Activated naive CD8-positive, alpha-beta T cell (primary cell): ENCODE data around the gene SLC16A10.
"Not testable (repeated sequence)": the region's sequence is repeated elsewhere in the genome, so short reads cannot be mapped to it uniquely, and the experiment has no call there.

Experiments used
- H3K27ac Mint-ChIP-seq: one replicate; pipeline ENCODE4 v1.8.0; 2021; ENCODE audit warnings: mixed read lengths
- H3K27me3 Mint-ChIP-seq: one replicate; pipeline ENCODE4 v1.8.0; 2021; ENCODE audit warnings: mixed read lengths
- H3K36me3 Mint-ChIP-seq: one replicate; pipeline ENCODE4 v1.8.0; 2021; ENCODE audit warnings: mixed read lengths
- H3K4me1 Mint-ChIP-seq: one replicate; pipeline ENCODE4 v1.8.0; 2021; ENCODE audit warnings: low read depth, mixed read lengths
- H3K4me3 Mint-ChIP-seq: one replicate; pipeline ENCODE4 v1.8.0; 2021; ENCODE audit warnings: mild to moderate bottlenecking, mixed read lengths
- H3K9me3 Mint-ChIP-seq: one replicate; pipeline ENCODE4 v1.8.0; 2021; ENCODE audit warnings: low read depth, mixed read lengths

The SLC16A10 gene, protein sequence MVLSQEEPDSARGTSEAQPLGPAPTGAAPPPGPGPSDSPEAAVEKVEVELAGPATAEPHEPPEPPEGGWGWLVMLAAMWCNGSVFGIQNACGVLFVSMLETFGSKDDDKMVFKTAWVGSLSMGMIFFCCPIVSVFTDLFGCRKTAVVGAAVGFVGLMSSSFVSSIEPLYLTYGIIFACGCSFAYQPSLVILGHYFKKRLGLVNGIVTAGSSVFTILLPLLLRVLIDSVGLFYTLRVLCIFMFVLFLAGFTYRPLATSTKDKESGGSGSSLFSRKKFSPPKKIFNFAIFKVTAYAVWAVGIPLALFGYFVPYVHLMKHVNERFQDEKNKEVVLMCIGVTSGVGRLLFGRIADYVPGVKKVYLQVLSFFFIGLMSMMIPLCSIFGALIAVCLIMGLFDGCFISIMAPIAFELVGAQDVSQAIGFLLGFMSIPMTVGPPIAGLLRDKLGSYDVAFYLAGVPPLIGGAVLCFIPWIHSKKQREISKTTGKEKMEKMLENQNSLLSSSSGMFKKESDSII

DNA sequence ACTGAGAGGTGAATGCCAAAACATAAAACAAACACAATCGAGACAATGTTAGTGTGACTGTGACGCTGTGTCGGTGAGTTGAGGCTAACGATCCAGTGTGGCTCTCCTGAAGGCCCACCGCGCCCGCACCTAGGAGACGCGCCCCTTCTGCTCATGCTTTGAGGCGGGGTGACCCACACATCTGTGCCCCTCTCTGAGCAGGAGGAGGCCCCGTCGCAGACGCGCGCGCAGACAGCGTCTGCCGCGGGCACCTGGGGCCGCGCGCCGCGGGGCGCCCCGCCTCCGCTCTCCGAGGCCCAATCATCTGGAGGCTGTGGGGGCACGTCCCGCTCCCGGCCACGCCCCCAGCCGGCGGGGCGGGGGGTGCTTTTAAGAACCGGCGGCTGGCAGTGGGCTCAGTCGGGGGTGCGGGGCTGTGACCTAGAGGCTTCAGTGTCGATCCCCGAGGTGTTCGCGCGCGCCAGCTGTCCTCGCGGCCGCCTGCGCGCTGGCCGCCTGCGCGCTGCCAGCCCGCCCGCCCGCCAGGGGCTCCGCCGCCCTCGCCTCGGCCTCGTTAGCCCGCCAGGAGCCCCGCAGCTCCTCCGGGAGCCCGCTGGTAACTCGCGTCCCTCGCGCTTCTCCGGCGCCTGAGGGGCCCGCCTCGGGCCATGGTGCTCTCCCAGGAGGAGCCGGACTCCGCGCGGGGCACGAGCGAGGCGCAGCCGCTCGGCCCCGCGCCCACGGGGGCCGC, at the start of gene SLC16A10:
Gene SLC16A10, plus strand, starts transcription at position 398 of the 730 bp plus-strand sequence. Its CDS starts 250 bp downstream, at position 648.
- peak within 1 kb of the TSS; percentile 92 for H3K4me3 Mint-ChIP-seq
- peaks cover 41% of the 10 kb centered on the region for H3K4me1 Mint-ChIP-seq
- no peaks in the 10 kb centered on the region for H3K27me3 Mint-ChIP-seq
- H3K9me3 Mint-ChIP-seq, result no peaks in the 10 kb centered on the region
- peak within 1 kb of the TSS; percentile 83 for H3K27ac Mint-ChIP-seq
- H3K36me3 Mint-ChIP-seq, result no peaks in the 10 kb centered on the region

DNA sequence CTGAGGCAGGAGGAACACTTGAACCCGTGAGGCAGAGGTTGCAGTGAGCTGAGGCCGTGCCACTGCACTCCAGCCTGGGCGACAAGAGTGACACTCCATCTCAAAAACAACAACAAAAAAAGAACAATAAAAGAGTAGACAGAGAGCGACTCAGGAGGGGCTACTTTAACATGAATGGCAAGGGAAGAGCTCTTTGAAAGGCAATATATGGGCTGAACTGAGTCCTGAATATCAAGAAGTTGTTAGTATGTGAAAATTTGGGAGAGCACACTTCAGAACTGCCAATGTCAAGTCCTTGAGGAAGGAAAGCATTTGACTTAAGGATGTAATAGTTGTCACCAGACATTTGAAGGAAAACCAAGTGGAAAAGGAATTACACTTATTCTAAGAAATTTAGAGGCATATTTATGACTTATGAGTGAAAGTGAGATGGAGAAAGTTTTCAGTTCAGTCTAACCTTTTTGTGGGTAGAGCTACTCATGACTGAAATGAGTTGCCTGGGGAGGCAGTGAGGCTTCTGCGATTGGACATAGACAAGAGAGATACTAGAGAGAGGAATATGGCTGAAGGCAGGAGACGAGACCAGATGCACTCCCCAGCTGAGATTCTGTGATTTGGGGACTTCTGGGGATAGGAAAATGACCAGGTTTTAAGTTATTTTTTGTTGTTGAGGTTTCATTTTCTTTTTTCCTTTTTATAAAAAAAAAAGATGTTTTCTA, 48.6 kb upstream of the SLC16A10 start:
- H3K36me3 Mint-ChIP-seq, result no peaks in the 10 kb centered on the region
- no peaks in the 10 kb centered on the region for H3K9me3 Mint-ChIP-seq
- H3K4me3 Mint-ChIP-seq, result no peak overlapping the region
- H3K27me3 Mint-ChIP-seq, result peaks cover 1% of the 10 kb centered on the region
- no peak overlapping the region for H3K27ac Mint-ChIP-seq
- H3K4me1 Mint-ChIP-seq, result no peaks in the 10 kb centered on the region

DNA sequence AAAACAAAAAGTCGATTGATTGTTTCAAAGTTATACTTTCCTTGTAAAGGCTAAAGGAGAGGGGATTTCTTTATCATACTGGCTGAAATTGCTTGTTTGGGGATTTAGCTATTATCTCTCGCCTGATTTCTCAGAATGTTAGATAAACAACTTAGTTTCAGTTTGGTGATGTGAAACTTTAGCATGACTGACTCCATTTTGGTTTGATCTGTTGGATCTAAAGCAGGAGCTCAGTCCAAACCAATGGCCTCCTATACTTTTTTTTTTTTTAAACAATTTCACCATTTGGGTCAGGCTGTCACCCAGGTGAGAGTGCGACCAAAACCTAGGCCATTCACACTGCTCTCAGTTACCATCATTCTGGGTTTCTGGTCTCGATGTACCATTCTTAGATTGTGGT, 45.4 kb upstream of the SLC16A10 start:
- H3K27ac Mint-ChIP-seq, result no peak overlapping the region
- H3K27me3 Mint-ChIP-seq, result peaks cover 1% of the 10 kb centered on the region
- H3K4me1 Mint-ChIP-seq, result no peaks in the 10 kb centered on the region
- no peaks in the 10 kb centered on the region for H3K9me3 Mint-ChIP-seq
- no peaks in the 10 kb centered on the region for H3K36me3 Mint-ChIP-seq
- H3K4me3 Mint-ChIP-seq, result no peak overlapping the region

DNA sequence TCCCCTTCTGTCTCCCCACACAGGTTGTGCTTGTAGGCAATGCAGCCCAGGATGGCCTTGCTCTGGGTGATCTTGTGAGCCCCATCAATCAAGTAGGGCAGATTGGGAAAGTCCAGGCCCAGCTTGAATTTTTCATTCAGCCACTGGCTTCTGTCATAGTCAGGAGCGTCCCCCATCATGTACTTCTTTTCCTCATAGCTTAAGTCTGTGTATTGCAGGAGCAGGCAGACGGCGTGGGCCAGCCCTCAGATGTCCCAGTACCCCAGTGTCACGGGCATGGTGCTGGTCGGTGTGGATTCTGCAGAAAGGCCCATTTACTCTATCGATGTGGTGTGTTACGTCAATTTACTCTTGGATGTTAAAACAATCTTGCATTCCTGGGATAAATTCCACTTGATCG, 40.1 kb upstream of the SLC16A10 start:
- Mint-ChIP-seq H3K27ac (no peak overlapping the region), H3K27me3 (no peaks in the 10 kb centered on the region)

DNA sequence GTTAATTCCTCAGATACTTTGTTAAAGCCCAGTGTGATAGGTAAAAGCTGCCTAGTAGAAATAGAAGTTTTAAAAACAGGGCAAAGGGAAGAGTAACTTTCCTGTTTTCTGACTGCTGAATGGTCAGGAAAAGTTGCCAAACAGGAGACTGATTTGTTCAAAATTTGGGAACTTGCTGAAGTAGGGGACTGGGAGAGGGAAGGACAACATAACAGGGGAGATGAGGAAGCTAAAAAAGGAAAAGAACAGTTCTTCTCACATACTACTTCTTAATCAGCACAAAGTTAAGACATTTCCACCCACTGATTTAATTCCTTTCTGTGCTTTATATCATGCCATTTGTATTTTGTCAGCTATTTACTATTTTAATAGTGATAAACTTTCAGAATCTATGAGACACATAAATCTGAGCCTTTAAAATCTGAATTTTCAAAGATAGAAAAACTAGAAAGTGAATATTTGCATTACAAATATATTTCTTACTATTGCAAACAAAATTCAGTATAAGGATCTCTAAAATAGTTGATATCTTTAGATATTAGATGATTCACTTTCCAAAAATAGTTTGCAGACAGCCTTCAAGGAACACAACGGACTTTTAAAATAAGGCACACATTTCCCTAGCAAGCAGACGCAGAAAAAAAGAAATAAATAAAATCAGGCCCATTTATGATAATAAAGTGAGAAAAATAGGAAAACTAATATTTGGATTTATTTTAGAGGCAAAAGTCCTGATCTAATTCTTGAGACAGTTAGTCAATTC, 36.9 kb upstream of the SLC16A10 start:
- Mint-ChIP-seq H3K27ac (no peak overlapping the region), H3K9me3 (no peaks in the 10 kb centered on the region), H3K27me3 (no peaks in the 10 kb centered on the region), H3K36me3 (no peaks in the 10 kb centered on the region), H3K4me1 (no peaks in the 10 kb centered on the region), H3K4me3 (no peak overlapping the region)

More for the DNA sequence above, 40.1 kb upstream of the SLC16A10 start:
- H3K4me3 Mint-ChIP-seq, result no peak overlapping the region
- H3K9me3 Mint-ChIP-seq, result no peaks in the 10 kb centered on the region
- H3K36me3 Mint-ChIP-seq, result no peaks in the 10 kb centered on the region
- H3K4me1 Mint-ChIP-seq, result no peaks in the 10 kb centered on the region

DNA sequence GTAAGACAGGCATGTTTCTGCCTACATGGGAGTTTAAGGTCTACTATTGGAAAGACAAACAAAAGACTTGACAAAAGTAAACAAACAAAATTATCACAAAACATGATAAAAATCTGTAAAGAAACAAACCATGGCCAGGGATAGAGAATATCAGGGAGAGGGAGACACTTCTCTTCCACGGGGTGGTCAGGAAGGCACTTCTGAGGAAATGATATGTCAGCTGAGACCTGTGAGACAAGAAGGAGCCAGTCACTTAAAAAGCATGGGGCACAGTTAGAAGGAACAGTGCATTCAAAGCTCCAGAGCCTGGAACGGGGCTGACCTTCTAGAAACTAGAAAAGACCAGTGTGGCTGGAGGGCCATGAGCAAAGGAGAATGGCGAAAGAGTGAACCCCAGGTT, 35.1 kb upstream of the SLC16A10 start:
- Mint-ChIP-seq H3K4me3 (no peak overlapping the region), H3K27me3 (no peaks in the 10 kb centered on the region), H3K9me3 (no peaks in the 10 kb centered on the region), H3K27ac (no peak overlapping the region), H3K36me3 (no peaks in the 10 kb centered on the region), H3K4me1 (no peaks in the 10 kb centered on the region)

DNA sequence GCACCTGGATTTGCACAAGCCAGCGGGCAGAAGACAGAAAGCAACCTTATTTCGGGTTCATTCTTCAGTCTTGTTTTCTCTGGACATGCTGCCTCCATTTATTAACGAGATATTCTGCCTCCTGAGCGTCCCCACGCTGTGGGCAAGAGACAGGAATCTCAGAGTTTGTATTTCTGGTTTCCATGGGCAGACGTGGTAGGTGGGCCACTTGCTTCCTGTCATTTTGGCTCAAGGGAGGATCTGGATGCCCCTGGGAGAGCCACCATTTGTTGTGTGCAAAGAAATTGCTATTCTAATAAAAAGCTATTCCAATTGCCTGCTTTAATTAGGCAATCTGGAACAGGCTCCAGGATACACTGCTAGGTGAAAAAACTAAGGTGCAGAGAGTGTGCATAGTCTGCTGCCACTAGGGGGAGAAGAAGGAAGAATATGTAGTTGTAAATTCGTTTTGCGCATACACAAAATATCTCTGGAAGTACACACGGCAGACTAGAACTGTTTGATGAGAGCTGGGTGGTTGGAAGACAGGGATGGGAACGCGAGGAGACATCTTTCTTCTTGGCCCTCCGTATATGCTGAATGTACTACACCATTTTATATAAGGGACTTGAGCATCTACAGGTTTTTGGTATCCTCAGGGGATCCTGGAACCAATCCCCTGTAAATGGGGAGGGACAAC, 30.1 kb upstream of the SLC16A10 start:
- H3K4me1 Mint-ChIP-seq, result no peaks in the 10 kb centered on the region
- H3K27me3 Mint-ChIP-seq, result no peaks in the 10 kb centered on the region
- no peak overlapping the region for H3K27ac Mint-ChIP-seq
- H3K9me3 Mint-ChIP-seq, result no peaks in the 10 kb centered on the region
- H3K36me3 Mint-ChIP-seq, result no peaks in the 10 kb centered on the region
- no peak overlapping the region for H3K4me3 Mint-ChIP-seq

DNA sequence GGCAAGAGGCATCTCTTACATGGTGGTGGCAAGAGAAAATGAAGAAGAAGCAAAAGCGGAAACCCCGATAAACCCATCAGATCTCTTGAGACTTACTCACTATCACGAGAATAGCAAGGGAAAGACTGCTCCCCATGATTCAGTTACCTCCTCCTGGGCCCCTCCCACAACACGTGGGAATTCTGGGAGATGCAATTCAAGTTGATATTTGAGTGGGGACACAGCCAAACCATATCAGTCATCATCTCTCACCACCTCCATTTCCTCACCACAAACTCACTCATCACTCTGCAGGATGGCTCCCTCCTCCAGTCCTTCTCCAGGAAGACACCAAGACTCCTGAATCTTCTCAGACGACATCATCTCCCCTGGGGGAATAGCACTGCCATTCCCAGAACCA, 25.8 kb upstream of the SLC16A10 start:
- peaks cover 1% of the 10 kb centered on the region for H3K27me3 Mint-ChIP-seq
- H3K36me3 Mint-ChIP-seq, result no peaks in the 10 kb centered on the region
- H3K4me3 Mint-ChIP-seq, result no peak overlapping the region
- no peak overlapping the region for H3K27ac Mint-ChIP-seq
- no peaks in the 10 kb centered on the region for H3K9me3 Mint-ChIP-seq
- H3K4me1 Mint-ChIP-seq, result peaks cover 2% of the 10 kb centered on the region

DNA sequence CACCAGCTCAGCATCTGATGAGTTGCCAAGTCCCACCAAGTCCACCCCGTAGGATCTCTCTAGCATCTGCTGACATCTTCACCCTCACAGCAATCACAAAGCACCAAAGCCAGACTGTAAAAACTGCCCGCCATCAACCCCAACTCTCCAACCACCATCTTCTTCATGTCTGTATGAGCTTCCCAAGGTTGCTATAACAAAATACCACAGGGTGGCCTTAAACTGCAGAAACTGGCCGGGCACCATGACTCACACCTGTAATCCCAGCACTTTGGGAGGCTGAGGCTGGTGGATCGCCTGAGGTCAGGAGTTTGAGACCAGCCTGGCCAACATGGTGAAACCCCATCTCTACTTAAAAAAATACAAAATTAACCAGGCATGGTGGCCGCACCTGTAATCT, 25.3 kb upstream of the SLC16A10 start:
- H3K4me3 Mint-ChIP-seq, H3K9me3 Mint-ChIP-seq, H3K27ac Mint-ChIP-seq, H3K27me3 Mint-ChIP-seq, H3K4me1 Mint-ChIP-seq, H3K36me3 Mint-ChIP-seq: not testable (repeated sequence)

DNA sequence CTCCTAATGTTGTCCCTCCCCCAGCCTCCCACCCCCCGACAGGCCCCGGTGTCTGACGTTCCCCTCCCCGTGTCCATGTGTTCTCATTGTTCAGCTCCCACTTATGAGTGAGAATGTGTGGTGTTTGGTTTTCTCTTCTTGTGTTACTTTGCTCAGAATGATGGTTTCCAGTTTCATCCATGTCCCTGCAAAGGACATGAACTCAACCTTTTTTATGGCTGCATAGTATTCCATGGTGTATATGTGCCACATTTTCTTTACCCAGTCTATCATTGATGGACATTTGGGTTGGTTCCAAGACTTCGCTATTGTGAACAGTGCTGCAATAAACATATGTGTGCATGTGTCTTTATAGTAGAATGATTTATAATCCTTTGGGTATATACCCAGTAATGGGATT, 24.4 kb upstream of the SLC16A10 start:
- H3K4me1 Mint-ChIP-seq, H3K4me3 Mint-ChIP-seq, H3K36me3 Mint-ChIP-seq, H3K27ac Mint-ChIP-seq, H3K9me3 Mint-ChIP-seq, H3K27me3 Mint-ChIP-seq: not testable (repeated sequence)

DNA sequence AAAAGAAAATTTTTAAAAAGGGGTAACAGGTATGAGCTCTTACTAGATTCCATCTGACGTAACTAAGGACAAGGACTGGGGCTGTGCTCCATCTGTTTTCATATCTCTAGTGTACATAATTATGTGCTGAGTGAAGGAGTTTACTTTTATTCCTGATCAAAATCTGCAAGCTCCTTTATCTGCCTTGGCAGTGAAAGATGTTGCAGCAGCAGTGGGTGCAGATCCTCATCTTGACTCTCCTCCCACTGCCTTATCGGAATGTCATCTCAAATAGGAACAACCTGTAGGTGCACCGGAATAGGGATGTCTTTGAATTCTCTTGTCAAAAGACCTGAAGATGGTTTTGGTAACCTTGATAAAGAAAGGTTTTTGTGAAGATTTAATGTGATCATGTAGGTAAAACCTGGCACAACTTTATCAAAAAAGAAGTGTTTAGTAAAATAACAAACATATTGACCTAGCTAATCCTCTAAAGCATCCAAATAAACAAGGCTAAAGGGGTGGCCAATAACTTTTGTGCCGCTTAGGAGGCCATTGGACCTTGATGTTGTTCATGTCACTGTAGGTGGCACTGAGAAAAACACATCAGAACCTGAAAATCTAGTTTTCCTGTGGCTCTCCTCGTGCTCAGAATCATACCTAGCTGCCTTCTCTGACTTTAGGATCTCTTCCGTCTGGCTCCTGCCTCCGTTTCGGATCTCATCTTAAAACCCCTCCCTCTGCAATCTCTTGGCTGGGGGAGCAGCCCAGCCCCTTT, 19.0 kb upstream of the SLC16A10 start:
- H3K4me3 Mint-ChIP-seq, result no peak overlapping the region
- peaks cover under 1% of the 10 kb centered on the region for H3K27me3 Mint-ChIP-seq
- no peak overlapping the region for H3K27ac Mint-ChIP-seq
- peaks cover 2% of the 10 kb centered on the region for H3K4me1 Mint-ChIP-seq
- no peaks in the 10 kb centered on the region for H3K36me3 Mint-ChIP-seq
- H3K9me3 Mint-ChIP-seq, result no peaks in the 10 kb centered on the region

DNA sequence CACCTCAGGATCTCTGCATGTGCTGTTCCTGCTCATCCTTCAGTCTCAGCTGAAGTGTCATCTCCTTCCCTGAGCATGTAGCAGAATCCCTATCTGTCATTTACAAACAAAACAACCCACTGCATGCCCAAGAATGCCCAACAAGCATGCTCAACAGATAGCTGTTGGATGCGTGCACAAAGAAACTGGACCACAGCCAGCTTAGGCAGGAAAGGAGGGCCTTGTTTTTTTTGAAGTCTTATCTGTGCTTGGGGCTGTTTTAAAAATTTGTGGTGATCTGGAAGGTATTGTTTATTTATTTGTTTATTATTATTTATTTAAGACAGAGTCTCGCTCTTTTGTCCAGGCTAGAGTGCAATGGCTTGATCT, 18.5 kb upstream of the SLC16A10 start:
- Mint-ChIP-seq H3K4me3 (no peak overlapping the region), H3K27me3 (no peaks in the 10 kb centered on the region), H3K27ac (no peak overlapping the region), H3K9me3 (no peaks in the 10 kb centered on the region), H3K4me1 (peaks cover 2% of the 10 kb centered on the region), H3K36me3 (no peaks in the 10 kb centered on the region)

DNA sequence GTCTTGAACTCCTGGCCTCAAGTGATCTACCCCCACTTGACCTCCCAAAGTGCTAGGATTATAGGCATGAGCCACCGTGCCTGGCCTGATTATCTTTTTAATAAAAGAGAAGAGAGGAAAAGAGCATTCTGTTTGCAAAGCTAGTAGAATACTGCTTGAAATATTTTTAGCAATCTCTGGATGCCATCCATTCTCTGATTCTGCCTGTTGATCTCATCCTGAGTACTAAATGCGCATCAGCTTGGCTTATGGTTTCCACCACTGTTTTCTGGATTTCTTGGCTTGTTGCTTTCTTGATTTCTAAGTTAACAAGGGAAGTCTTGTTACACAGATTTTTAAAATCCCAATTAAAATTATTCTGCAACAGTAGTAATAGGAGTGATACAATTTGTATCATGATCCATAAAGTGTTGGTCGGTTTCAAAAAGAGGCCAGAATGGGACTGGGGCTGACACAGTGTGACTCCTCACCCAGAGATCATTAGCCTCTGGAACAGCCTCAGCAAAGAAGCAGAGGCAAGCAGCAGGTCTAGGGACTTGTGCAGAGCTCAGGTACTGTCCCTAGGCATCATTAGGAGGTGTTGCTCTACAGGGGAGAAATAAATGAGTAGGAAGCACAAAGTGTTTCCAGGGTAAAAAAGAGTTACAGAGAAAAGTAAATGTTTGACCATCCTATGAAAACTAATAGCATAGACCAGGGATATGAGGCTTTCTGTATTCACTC, 17.8 kb upstream of the SLC16A10 start:
- no peak overlapping the region for H3K4me3 Mint-ChIP-seq
- H3K27ac Mint-ChIP-seq, result no peak overlapping the region
- no peaks in the 10 kb centered on the region for H3K9me3 Mint-ChIP-seq
- H3K4me1 Mint-ChIP-seq, result peaks cover 2% of the 10 kb centered on the region
- H3K36me3 Mint-ChIP-seq, result no peaks in the 10 kb centered on the region
- H3K27me3 Mint-ChIP-seq, result peaks cover 1% of the 10 kb centered on the region
